NCI-H510A (cell line): ENCODE measurements around the gene LRRC4C.
"Not testable (repeated sequence)": the region's sequence is repeated elsewhere in the genome, so short reads cannot be mapped to it uniquely, and the experiment has no call there.

Experiments used
- DNase-seq: peaks from one replicate; lab custom pipeline; 2025; lab: John Stamatoyannopoulos, UW

Gene LRRC4C

DNA sequence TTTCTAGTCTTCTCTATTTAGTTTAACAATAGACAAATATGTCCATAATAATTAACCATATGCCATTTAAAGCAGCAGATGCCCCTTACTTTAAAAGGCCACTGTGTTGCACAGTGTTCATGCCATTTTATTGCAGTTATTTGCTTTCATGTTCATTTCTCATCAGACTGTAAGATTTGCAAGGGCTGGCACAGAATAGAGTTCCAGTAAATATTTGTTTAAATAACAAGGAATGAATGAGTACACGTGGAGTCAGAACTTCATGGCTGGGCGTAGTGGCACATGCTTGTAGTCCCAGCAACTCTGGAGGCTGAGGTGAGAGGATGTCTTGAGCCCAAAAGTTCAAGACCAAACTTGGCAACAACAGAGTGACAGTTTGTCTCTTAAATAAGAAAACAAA is 1228.6 kb downstream of the LRRC4C start:
- DNase-seq = no peak

DNA sequence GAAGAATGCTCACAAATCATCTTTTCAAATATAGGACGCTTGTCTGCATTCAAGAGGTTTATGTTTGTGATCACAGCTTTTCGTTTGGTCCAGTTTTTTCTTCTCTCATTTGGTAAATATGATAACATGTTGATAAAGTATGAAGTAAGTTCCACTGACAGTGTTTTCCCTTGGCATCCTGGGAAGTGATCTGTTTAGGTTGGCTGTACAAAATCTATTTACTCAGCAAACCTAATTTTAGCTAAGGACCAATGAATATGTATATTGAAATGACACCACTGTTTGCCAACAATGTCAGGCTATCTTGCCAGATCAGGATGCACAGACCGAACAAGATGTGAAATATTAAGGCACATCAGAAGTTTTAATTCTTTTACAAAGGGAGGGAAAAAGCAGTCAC is 1230.8 kb downstream of the LRRC4C start:
- DNase-seq = no peak

DNA sequence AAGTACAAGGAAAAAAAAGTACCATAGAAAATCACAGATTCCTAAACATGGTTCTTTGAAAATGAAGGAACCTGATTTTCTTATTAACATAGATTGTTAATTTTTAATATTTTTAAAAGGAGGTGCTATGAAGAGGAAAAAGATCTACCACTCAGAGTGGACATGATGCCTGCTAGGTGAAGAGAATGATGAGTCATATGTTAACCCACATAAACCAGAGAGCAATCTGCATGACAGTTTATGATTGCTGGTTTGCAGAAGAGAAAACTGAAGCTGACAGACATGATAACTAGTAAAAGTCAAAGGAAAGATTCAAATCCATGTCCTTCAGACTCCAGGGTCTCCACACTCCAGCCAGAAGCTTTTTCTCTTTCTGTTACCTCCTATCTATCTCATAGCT is 1231.7 kb downstream of the LRRC4C start:
- DNase-seq = no peak

DNA sequence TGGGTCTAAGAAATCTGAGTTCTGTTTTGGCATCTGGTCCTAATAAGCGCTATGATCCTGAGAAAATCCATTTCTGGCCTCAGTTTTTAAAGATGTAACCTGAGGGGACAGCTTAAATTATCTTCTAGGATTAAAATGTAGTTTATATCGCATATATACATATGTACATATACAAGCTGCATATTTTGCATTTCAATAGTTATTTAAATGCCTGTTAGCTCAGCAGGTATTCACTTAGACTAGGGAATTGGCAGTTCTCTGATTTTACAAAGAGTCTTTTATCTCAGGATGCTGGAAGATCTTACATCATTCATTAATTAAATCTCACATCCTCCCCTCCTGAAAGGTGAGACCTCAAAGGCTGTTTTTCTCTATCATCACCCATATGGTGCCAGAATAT is 1232.8 kb downstream of the LRRC4C start:
- no peak for DNase-seq

DNA sequence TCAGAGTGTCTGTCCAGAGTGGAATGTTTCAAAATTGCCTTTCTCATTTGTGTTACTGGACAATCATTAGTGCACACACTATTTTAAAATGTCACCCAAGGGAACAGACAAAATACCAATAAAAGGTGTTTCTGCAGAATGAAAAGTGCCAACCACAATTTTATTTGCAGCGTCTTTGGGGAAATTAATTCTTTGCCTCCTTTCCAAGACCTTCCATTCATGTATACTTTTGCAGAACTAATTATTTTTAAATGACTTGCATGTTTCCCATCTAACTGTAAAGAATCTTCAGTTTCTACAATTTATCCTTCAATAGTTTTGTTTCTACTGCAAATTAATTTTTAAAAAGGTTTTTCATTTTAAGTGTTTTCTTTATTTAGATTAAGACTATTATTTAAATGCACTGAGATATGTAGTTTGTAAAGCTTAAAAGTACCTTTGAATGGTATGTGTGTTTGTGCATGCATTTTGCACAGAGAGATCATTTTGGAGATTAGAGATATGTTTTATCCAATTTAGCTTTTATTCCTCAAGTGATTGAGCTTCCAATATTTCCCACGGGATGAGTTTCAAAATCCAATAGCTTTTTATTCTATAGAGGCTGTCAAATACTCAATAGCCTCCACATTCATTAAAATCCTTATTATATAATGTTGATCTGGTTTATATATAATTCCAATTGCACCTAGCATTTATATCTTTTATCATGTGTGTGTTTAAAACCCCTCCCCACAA is 1235.7 kb downstream of the LRRC4C start:
- DNase-seq = no peak

DNA sequence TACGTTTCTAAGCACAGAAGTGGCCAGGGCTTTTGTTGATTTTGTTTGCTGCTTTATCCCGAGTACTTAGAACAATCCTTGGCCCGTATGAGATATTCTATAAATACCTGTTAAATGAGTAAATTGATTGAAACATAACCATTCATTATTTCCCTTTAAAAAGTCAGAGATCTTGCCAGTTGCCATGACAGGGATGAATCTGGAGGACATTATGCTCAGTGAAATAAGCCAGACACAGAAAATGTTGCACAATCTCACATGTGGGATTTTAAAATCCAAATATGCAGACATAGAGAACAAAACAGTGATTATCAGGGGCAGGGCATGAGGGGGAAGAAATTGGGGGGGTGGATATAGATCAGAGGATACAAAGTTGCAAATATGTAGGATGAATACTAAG is 1240.1 kb downstream of the LRRC4C start:
- no peak for DNase-seq

DNA sequence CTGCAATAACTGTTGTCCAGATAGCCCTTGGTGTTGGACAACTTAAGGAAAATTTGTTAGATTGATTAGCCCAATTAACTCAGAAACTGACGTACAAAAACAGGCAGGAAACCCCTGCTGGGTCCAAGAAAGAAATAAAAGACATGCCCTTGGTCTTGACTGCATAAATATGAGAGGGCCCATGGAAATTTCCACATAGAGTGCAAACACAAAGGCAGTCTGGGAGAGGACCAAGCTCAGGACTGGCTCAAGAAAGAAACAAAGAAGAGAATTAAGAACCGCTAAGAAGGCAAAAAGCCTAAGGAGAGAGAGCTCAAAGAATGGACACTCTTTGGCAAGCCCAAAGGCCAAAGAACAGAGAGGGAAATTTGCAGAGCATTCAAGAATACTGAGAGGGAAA is 1243.9 kb downstream of the LRRC4C start:
- no peak for DNase-seq

DNA sequence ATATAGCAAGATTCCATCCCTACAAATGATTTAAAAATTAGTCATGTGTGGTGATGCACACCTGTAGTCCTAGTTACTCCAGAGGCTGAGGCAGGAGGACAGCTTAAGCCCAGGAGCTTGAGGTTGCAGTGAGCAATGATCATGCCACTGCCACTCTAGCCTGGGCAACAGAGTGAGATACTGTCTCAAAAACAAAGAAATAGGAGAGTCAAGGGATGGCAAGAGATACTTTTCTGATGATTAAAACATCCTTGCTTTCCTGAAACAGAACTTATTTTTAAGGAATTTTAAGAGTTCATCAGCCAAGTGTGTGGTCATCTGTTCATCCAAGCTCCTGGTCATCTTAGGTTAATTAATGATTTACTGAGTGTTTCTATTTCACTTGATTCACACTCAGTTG is 1252.0 kb downstream of the LRRC4C start:
- DNase-seq = no peak

DNA sequence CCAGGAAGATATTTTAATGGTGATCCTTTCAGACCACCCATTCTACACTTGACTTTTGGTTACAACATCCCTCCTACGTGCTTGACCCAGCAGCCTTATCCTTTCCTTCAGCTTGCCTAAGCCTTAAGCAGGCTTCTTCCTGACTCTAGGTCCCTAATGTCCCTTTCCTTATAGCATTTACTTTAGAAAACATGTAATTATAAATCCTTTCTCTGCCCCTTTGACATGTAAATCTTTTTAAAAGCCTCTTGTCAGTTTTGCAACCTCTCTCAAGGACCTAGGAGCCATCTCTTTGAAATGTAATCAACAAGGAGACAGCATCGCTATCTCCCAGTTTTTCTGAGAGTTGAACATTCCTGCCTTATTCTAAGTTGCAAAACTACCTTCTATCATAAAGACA is 1255.2 kb downstream of the LRRC4C start:
- no peak for DNase-seq

DNA sequence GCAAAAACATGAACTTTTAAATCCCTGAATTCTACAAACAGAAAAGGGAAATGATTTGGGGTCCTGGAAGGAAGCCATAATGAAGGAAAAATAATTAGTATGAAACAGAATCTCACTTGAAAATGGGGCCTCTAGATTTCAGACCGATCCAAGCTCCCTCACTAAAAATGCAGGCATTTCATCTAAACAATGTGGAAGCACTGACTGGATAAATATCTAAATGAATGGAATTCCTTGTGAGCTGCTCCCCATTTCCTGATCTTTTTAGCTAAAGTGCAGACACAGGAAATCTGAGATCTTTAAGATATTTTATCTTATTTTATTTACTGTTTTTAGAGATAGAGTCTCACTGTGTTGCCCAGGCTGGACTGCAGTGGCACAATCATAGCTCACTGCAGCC is 1255.8 kb downstream of the LRRC4C start:
- DNase-seq = no peak

DNA sequence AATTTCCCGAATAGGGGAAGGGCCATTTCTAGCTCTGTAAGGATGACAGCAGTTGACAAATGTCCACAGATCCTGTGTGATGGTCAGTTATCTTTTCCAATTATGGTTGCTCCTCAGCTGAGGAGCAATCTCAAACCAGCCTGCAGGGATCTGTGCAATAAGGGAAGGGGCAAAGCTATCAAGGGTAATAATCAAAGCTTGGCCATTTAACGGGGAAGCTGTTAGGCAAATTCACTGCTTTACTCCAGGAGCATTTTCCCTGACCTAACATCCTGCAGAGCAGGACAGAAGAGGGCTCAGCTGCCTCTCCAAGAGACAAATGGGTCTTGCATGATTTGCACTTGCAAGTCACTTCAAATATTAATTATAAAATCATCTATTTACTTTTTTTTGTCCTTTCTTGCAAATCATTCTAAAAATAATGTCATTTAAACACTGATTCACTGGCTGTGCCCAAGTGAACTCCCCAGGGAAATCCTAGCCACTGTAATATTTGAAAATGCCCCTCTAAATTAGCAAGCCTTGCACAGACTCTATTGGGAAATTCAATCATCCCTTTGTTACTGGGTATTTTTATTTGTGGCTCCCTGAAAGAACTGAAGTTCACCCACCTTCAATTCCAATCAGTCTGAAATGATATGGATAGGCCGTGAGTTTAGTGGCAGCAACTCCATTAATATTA is 1256.7 kb downstream of the LRRC4C start:
- DNase-seq = no peak

DNA sequence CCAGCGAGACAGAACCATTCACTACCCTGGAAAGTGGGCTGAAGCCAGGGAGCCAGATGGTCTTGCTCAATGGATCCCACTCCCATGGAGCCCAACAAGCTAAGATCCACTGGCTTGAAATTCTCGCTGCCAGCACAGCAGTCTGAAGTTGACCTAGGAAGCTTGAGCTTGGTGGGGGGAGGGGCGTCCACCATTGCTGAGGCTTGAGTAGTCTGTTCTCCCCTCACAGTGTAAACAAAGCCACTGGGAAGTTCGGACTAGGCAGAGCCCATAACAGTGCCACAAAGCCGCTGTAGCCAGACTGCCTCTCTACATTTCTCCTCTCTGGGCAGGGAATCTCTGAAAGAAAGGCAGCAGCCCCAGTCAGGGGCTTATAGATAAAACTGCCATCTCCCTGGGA is 1266.9 kb downstream of the LRRC4C start:
- DNase-seq = not testable (repeated sequence)

DNA sequence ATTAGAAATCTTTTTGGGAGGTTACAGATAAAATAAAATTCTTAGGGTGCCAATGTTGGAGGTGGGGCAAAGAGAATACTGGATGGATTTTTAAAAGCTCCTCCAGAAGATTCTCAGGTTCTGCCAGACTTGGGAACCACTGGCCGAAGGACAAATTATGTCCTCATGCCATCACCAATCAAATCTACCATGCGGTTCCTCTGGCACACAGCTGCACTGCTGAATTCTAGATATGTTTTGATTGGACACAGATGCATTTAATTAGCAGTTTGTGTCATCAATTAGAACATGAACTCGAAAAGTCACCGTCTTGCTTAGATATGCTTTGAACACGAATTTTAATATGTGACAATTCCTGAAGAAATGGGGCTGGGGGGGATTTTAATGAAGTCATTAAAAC is 1269.2 kb downstream of the LRRC4C start:
- DNase-seq = no peak

DNA sequence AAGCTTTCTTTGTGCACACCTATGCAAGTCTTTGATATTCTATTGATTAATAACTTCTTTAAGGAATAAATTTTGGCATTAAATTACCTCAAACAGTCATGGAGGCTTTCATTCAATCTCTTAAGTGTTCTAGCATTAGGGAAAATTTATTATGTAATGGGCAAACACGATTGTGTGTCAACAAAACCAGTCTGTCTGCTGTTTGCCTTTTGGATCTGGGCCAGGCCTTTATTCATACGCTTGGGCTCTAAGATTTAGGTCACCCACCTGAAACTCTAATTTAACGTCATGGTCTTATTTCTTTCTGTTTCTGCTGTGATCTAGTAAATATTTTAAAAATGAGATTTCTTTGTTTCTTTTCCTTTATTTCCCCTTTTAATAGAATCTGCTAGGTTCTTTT is 1270.6 kb downstream of the LRRC4C start:
- DNase-seq = peak; percentile 31

DNA sequence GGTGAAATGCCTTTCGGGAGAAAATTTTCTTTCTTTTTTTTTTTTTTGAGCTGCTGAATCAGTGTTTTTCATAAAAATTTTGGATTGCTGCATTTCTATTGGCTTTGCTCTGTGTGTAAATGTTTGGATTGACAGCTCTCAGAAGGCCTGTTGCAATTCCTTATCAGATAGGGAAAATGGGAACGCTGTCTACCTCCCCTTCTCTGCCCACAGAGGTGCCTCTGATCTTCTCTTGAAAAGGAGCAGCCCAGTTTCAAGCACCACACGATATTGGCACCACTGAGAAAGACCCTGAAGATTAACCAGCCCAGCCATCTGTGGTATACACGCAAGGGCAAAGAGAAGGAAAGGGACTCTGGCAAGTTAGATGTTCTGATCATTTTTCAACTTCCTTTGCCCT is 1272.2 kb downstream of the LRRC4C start:
- no peak for DNase-seq

DNA sequence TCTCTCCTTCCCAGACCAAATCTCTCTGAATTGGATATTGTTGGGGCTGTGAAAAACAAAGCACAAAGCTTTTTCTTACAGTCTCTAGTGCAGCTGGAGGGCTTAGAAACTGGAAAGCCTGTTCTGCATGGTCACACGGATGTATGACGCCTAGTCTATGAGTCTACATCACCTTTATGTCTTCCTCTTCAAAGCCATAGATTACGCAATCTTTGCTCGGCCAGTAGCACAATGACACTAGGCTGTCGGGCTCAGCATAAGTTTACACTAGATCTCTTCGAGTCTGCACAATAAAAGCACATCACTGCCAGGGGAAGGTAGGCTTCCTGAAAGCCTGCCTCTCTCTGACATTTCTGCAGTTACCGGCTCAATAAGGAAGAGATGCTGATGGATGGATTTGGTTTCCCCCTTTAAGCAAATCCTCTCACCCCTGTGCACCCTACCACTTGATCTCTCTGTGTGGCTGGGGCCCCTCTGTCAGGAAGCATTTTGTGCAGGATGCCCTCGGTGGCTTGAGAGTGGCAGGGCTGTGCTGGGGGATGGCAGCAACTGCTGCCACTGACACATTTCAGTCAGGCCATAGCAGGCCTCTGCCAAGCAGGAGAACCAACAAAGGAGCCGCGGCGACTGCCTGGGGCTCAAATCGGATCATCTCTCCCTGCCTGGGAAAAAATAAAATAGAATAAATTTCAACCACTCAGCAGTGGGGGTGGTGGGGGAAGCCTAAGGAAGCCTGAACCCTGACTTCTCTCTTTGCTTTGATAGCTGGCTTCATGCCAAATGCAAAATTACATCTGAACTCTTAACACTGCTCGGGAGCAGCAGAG is 1272.8 kb downstream of the LRRC4C start:
- DNase-seq = peak; percentile 73

DNA sequence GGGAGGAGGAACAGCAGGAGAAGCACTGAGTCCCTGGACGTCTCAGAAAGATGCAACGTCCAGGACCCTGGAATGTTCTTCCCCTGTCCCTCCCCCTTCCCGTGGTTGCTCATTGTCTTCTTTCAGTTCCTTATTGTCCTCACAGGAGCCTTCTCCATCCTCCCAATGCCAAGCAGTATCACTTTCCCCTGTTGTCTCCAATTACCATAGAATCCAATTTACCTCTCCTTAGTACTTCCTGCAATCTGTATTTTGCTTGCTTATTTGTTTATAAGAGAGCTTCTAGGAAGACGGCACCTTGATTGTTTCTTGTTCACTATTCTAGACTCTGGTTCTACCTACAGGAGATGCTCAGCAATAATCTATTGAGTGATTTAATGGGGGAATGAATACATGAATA is 1273.7 kb downstream of the LRRC4C start:
- DNase-seq = no peak

DNA sequence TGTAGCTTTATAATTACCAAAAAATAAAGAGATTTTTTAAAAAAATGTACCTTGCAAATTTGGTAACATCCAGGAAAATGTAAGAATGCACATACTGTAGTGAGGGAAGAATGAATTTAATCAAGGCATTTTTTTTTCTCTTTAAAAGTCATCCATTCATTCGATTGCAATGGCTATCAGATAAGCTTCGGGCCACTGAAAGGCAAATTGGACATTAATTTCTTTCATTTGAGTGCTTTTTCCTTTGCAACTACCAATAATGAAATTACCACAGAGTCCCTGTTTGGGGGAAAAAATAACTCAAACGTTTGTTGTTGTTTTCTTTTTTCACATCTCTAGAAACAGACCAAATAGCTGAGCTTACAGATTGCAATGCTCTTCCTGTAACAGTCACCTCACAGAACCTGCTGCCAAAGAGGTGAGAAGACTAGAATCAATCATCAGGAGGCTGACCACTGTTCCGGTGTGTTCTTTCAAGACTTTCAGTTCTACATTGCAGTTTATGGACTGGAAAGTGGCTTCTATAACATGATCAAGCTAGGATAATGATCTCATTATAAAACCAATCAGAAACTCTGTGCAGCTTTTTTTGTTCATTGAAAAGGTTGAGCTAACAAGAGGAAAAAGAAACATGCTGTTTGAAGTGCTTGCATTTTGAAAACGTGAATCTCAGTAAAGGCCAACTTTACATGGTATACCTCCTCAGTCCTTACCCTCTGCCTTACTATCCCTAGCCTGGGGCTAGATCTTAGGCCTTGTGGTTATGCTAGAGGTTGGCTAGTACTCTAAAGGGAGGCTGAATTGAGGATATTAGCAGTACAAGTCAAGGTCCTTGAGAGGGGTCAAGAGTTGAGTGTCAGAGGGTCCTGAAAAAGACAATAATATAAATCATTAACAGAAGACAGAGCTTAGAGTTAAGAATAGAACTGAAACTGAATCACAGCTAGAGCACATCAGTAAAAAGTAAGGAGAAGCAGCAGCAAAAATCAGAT is 1276.1 kb downstream of the LRRC4C start:
- no peak for DNase-seq

DNA sequence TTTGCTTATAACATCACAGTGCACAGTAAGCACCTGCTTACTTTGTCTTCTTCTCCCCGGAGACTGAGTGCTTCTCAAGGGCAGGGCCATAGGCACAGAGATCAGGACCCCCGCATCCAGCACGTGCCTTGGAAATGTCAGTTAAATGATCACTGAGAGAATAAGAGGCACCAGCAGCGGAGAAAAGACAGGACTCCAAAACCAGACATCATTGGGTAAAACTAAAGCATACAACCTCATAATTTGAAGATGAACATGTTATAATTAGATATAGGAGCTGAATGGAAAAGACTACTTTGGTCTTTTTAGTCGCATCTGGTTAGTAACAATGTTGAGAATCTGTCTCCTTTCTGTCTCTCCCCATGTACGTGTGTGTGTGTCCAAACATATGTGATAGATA is 1279.9 kb downstream of the LRRC4C start:
- no peak for DNase-seq

DNA sequence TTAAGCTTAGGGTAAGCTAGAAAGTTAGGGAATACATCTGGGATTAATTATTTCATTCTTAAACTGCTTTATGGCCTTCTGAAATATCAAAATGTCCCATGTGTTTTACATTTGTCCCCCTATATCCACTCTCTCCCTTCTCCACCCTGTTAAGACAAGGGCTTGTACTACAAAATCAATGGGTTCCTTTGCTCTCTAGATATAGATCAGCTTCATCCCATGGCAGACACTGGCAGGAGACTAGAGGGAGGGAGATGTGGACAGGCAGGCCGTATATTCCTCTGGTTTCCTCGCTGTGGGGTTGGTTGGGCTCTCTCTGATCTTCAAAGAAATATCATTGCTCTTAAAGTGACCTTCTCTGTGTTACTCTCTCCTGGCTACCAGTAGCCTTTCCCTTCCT is 1281.0 kb downstream of the LRRC4C start:
- no peak for DNase-seq

DNA sequence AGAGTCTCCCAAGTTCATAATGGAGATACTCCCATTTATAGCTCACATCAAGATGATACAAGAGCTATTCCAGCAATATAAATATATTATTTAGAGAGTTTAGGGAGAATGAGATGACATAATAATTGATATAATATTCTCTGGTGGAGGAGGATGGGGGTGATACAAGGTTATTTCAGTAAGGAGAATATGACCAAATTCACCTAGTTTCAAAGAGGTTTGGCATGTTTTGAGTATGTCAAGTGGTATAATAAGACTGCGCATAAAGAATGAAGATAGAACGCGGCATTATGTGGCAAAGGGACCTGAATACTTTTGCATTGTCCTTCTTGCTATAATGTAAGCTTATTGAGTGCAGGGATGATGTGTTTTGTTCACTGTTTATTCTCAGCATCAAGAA is 1283.5 kb downstream of the LRRC4C start:
- no peak for DNase-seq

DNA sequence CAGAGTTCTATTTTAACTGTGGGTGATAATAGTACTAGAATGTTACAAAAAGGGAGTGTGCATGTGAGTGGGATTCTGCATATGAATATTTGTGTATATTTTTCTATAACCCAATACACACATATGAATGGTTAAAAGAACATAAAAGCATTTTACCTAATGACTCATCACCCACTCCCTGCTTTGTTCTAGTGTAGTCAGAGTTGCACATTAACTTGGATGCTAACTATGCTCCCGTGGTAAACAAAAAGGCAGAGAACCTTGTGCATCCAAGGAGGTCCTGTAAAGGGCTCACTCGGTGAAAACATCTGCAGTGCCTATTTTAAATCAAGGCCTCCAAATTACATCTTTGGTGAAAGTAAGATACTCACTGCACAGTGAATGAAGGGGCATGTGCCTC is 1289.4 kb downstream of the LRRC4C start:
- no peak for DNase-seq
